IMR-90 (cell line): ENCODE data around the gene CDC42BPA.
"Not testable (repeated sequence)": the region's sequence is repeated elsewhere in the genome, so short reads cannot be mapped to it uniquely, and the experiment has no call there.

Source experiments
- BHLHE40 ChIP-seq: fragments of 150-350 bp; IDR thresholded peaks from 2 replicates; pipeline ENCODE4 v1.6.1; 2016; ENCODE audit warnings: mild to moderate bottlenecking, low read depth, low read length
- CTCF ChIP-seq: conservative IDR thresholded peaks from 2 replicates; pipeline ENCODE4 v1.5.1; 2012; ENCODE audit warnings: mild to moderate bottlenecking, low read depth, low read length, improper control_type of control experiment
- ELK1 ChIP-seq: fragments of 150-350 bp; IDR thresholded peaks from 2 replicates; pipeline ENCODE4 v1.6.1; 2016; ENCODE audit warnings: low read depth, mild to moderate bottlenecking, low read length, moderate library complexity, borderline replicate concordance
- NFE2L2 ChIP-seq: fragments of 150-350 bp; IDR thresholded peaks from 2 replicates; pipeline ENCODE4 v1.6.1; 2016; ENCODE audit warnings: low read depth, mild to moderate bottlenecking, low read length
- POLR2A ChIP-seq: IDR thresholded peaks from 2 replicates; pipeline ENCODE4 v1.6.1; 2012; ENCODE audit warnings: mild to moderate bottlenecking, low read depth, low read length
- RAD21 ChIP-seq: IDR thresholded peaks from 2 replicates; pipeline ENCODE4 v1.6.1; 2012; ENCODE audit warnings: low read length, improper control_type of control experiment
- RCOR1 ChIP-seq: IDR thresholded peaks from 2 replicates; pipeline ENCODE4 v1.6.1; 2012; ENCODE audit warnings: mild to moderate bottlenecking, low read length, improper control_type of control experiment; ENCODE audit not compliant: insufficient replicate concordance
- RFX5 ChIP-seq: IDR thresholded peaks from 2 replicates; pipeline ENCODE4 v1.8.0; 2012; ENCODE audit warnings: low read depth, mild to moderate bottlenecking, low read length, moderate library complexity
- SMC3 ChIP-seq: fragments of 150-350 bp; IDR thresholded peaks from 2 replicates; pipeline ENCODE4 v1.6.1; 2016; ENCODE audit warnings: low read depth, mild to moderate bottlenecking, antibody characterized with exemption, low read length, moderate library complexity
- USF2 ChIP-seq: fragments of 150-350 bp; IDR thresholded peaks from 2 replicates; pipeline ENCODE4 v1.6.1; 2017; ENCODE audit warnings: mild to moderate bottlenecking, antibody characterized with exemption, low read length, low read depth

- not testable (repeated sequence) for TF ChIP-seq CTCF, NFE2L2, USF2, SMC3, POLR2A, ELK1, RCOR1, BHLHE40, RAD21, RFX5
Measured at GRCh38 chr1:226955857-226956256, 362.4 kb downstream of the CDC42BPA start.
